Activated effector memory CD4-positive, alpha-beta T cell treated with Interleukin-2 at 50 U/mL for 16 hours (primary cell): ENCODE results near the gene TUBE1.
A peak's percentile ranks its signal among the peaks of the same experiment; 100 is the strongest.
"Not testable (repeated sequence)": the region's sequence is repeated elsewhere in the genome, so short reads cannot be mapped to it uniquely, and the experiment has no call there.

Experiments used
- DNase-seq: peaks from one replicate; pipeline ENCODE4 v3.0.0-alpha.2; 2020

The TUBE1 gene

GRCh38 chr6:112087136-112087911 is at the start of gene TUBE1, which contains the start of gene FAM229B:
TUBE1 (minus strand) TSS chr6:112087482; CDS start chr6:112087434, 48 bp downstream.
FAM229B (plus strand) TSS chr6:112087591; CDS start chr6:112099284, 11,693 bp downstream.
- DNase-seq, result peak; percentile 79

GRCh38 chr6:112130878-112131277 is 43.6 kb upstream of the TUBE1 start:
- no peak for DNase-seq

- no peak for DNase-seq
Measured at GRCh38 chr6:112128208-112128607, 40.9 kb upstream of the TUBE1 start.

- no peak for DNase-seq
Measured at GRCh38 chr6:112123982-112124381, 36.7 kb upstream of the TUBE1 start.

GRCh38 chr6:112122756-112123155 is 35.5 kb upstream of the TUBE1 start:
- DNase-seq, result no peak

- DNase-seq, result no peak
Measured at GRCh38 chr6:112118034-112118433, 30.8 kb upstream of the TUBE1 start.

- DNase-seq, result no peak
Measured at GRCh38 chr6:112117554-112117953, 30.3 kb upstream of the TUBE1 start.

GRCh38 chr6:112116221-112116620 is 28.9 kb upstream of the TUBE1 start:
- DNase-seq, result no peak

- DNase-seq, result no peak
Measured at GRCh38 chr6:112114577-112115223, 27.4 kb upstream of the TUBE1 start.

GRCh38 chr6:112113918-112114317 is 26.6 kb upstream of the TUBE1 start:
- no peak for DNase-seq

GRCh38 chr6:112113431-112113830 is 26.1 kb upstream of the TUBE1 start:
- no peak for DNase-seq

GRCh38 chr6:112109262-112109661 is 22.0 kb upstream of the TUBE1 start:
- DNase-seq, result no peak

- no peak for DNase-seq
Measured at GRCh38 chr6:112106562-112106961, 19.3 kb upstream of the TUBE1 start.

GRCh38 chr6:112106026-112106425 is 18.7 kb upstream of the TUBE1 start:
- DNase-seq, result not testable (repeated sequence)

- no peak for DNase-seq
Measured at GRCh38 chr6:112100561-112100960, 13.3 kb upstream of the TUBE1 start.

GRCh38 chr6:112096901-112097300 is 9.6 kb upstream of the TUBE1 start:
- DNase-seq, result no peak

GRCh38 chr6:112087916-112088315 is 634 bp upstream of the TUBE1 start:
- DNase-seq, result no peak

GRCh38 chr6:112086744-112087135 is 542 bp downstream of the TUBE1 start:
- no peak for DNase-seq

GRCh38 chr6:112085286-112086065 is 1.8 kb downstream of the TUBE1 start:
- no peak for DNase-seq

- DNase-seq, result no peak
Measured at GRCh38 chr6:112081569-112081968, 5.7 kb downstream of the TUBE1 start.

- no peak for DNase-seq
Measured at GRCh38 chr6:112066606-112067005, 20.7 kb downstream of the TUBE1 start.

GRCh38 chr6:112065426-112065986 is 21.8 kb downstream of the TUBE1 start:
- no peak for DNase-seq

GRCh38 chr6:112062966-112063365 is 24.3 kb downstream of the TUBE1 start:
- DNase-seq, result no peak
